ENCODE results near the gene DBF4. TPM values are rescaled to one million over a fixed set of nuclear protein-coding genes. Genes with fewer than 3 reads are reported as not detected.

The DBF4 gene
- polyA plus RNA-seq, 1 experiment = 3.8 TPM

GRCh38 chr7:87933605-87933952, 57.3 kb downstream of the DBF4 start:
- peak overlapping the region; percentile 46 for H3K4me3 ChIP-seq (ENCODE audit: low read depth, low read length)
- no peak for TF ChIP-seq CTCF (IDR thresholded peaks at IDR 0.05; ENCODE audit: insufficient read depth, low read depth, low read length)
- ChIA-PET CTCF (no interaction called here), POLR2A (no interaction called here)
- no peaks in the 10 kb centered on the region for H3K36me3 ChIP-seq (ENCODE audit: control insufficient read depth, insufficient read depth, low read length)
- H3K27me3 ChIP-seq (ENCODE audit: control insufficient read depth, insufficient read depth, low read length) = peaks cover 5% of the 10 kb centered on the region
- no peak for DNase-seq (ENCODE audit: low read depth)

GRCh38 chr7:87933953-87934698, 57.8 kb downstream of the DBF4 start, which contains the start of gene ADAM22:
Gene ADAM22 (plus strand): TSS chr7:87934251. CDS start chr7:87934466, 215 bp downstream.
- peak; percentile 19 for DNase-seq (ENCODE audit: low read depth)
- Histone ChIP-seq H3K4me3 (ENCODE audit: low read depth, low read length) (peak within 1 kb of the TSS; percentile 46), H3K27me3 (ENCODE audit: control insufficient read depth, insufficient read depth, low read length) (peaks cover 5% of the 10 kb centered on the region), H3K36me3 (ENCODE audit: control insufficient read depth, insufficient read depth, low read length) (no peaks in the 10 kb centered on the region)
- TF ChIP-seq CTCF (IDR thresholded peaks at IDR 0.05; ENCODE audit: insufficient read depth, low read depth, low read length) = no peak
- CTCF ChIA-PET = no interaction called here
- POLR2A ChIA-PET = no interaction called here

GRCh38 chr7:87934699-87935383, 58.5 kb downstream of the DBF4 start:
- TF ChIP-seq CTCF (IDR thresholded peaks at IDR 0.05; ENCODE audit: insufficient read depth, low read depth, low read length) = no peak
- H3K4me3 ChIP-seq (ENCODE audit: low read depth, low read length) = peak overlapping the region; percentile 46
- no peak for DNase-seq (ENCODE audit: low read depth)
- ChIA-PET POLR2A (no interaction called here), CTCF (no interaction called here)
- no peaks in the 10 kb centered on the region for H3K36me3 ChIP-seq (ENCODE audit: control insufficient read depth, insufficient read depth, low read length)
- peaks cover 5% of the 10 kb centered on the region for H3K27me3 ChIP-seq (ENCODE audit: control insufficient read depth, insufficient read depth, low read length)

- DNase-seq (ENCODE audit: low read depth) = no peak
- CTCF ChIA-PET = no interaction called here
- TF ChIP-seq CTCF (IDR thresholded peaks at IDR 0.05; ENCODE audit: insufficient read depth, low read depth, low read length) = no peak
- Histone ChIP-seq H3K36me3 (ENCODE audit: control insufficient read depth, insufficient read depth, low read length) (no peaks in the 10 kb centered on the region), H3K4me3 (ENCODE audit: low read depth, low read length) (peak overlapping the region; percentile 46; the same call in 1 of the 2 replicates), H3K27me3 (ENCODE audit: control insufficient read depth, insufficient read depth, low read length) (peaks cover 5% of the 10 kb centered on the region)
- POLR2A ChIA-PET = no interaction called here
These were observed 59.1 kb downstream of the DBF4 start for GRCh38 chr7:87935384-87935706.

- DNase-seq (ENCODE audit: low read depth) = no peak
- Histone ChIP-seq H3K27me3 (ENCODE audit: control insufficient read depth, insufficient read depth, low read length) (no peaks in the 10 kb centered on the region), H3K36me3 (ENCODE audit: control insufficient read depth, insufficient read depth, low read length) (no peaks in the 10 kb centered on the region), H3K4me3 (ENCODE audit: low read depth, low read length) (no peak overlapping the region)
- ChIA-PET CTCF (interaction anchor here (0.6 kb wide), 1 partner anchor 76 kb away, joined by 6 read pairs; no protein-coding TSS in a partner anchor), POLR2A (no interaction called here)
- no peak for TF ChIP-seq CTCF (IDR thresholded peaks at IDR 0.05; ENCODE audit: insufficient read depth, low read depth, low read length)
These were observed 64.8 kb downstream of the DBF4 start for GRCh38 chr7:87941138-87941537.
